Prostate gland (tissue), 2 donors: Measurements from ENCODE around the gene GTPBP3.

Source experiments
- CTCF ChIP-seq, 4 experiments: fragments of 200-600 bp in 2 of 4; fragments of 450-650 bp in 2 of 4; sonication (generic) in 2 of 4; IDR thresholded peaks; 1 replicate in 3 of 4; 2 replicates in 1 of 4; pipeline ENCODE4 v1.5.1; 2016 to 2019; ENCODE audit warnings: antibody characterized with exemption in 4 of 4, mild to moderate bottlenecking in 2 of 4, moderate library complexity in 2 of 4
- POLR2A ChIP-seq: fragments of 450-650 bp; IDR thresholded peaks from one replicate; pipeline ENCODE4 v1.6.1; 2016; ENCODE audit warnings: antibody characterized with exemption, mild to moderate bottlenecking
- POLR2AphosphoS5 ChIP-seq: sonication (generic); formaldehyde crosslinking; IDR thresholded peaks from one replicate; pipeline ENCODE4 v1.6.1; 2017; ENCODE audit warnings: antibody characterized with exemption

DNA sequence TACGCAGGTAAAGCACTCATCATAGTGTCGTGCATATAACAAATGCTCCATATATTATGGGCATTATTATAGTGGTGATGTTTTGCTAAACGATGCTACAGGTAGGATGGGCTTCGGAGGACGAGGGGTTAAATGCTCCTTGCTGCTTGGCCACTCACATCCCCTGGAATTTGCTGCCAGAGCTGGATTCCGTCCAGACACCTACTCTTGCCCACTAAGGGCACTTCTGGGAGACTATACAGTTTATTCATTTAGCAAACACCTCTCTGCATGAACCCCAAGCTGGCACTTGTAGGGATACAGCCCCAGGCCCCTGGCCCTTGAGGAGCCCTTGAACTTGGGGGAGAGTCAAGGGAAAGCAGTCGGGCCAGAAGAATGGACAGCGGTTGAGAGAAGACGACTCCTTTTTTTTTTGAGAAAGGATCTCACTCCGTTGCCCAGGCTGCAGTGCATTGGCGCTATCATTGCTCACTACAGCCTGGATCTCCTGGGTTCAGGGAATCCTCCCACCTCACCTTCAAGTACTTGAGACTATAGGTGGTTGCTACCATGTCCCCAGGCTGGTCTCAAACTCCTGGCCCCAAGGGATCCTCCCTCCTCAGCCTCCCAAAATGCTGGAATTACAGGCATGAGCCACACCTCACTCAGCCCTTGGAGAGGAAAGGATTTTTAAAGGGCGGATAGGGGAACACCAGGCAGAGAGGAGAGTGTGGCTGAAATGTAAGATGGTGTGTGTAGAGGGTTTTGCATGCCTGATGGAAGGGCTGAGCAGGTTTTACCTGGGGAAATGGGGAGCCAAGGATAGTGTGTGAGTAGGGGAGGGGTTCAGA is 32.8 kb upstream of the GTPBP3 start:
- no peak for TF ChIP-seq CTCF (IDR thresholded peaks at IDR 0.05)
- TF ChIP-seq POLR2A, result no peak
- no peak for TF ChIP-seq POLR2AphosphoS5
